ENCODE measurements around the gene CCDC71. TPM values are rescaled to one million over a fixed set of nuclear protein-coding genes. Genes with fewer than 3 reads are reported as not detected.

Gene CCDC71
- total RNA-seq, 4 donors from 2014 or later, result 30.4 to 38.3 (median 36.3) TPM

DNA sequence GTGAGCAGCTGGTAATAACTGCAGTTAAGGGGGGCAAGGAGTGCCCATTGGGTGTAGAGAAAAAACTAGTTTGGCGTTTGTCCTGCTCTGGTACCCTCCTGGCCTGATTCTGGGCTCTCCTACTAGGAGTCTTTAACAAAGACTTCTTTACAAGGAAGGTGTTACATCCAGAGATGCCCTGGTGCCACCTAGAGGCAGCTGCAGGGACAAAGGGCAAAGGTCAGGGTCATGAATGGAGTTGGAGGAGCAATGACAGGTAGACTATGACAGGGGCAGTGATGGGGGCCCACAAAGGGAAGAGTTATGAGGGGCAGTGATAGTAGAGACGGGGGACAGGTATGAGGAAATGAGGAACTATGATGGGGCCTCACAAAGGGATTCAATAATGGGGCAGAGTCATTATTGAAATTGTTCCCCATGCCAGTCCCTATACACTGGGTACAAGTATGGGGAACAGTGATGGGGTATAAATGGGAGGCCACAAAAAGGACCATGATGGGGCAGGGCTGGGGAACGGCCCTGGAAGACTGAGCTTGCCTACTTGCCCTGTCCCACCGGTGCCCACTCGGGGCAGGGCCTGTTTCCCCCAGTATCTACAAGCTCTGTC is 7.9 kb downstream of the CCDC71 start:
- DNase-seq (ENCODE audit: low spot score in 2 of 2), result peak in 1 of 2 donors; percentile 36
- no peaks in the 10 kb centered on the region for H3K9me3 ChIP-seq
- WGBS, 2 donors, result 61 to 70% methylated on average over 5 of the region's 5 CpGs
- peaks cover 0 to 30% (median 0%) of the 10 kb centered on the region in 3 donors for H3K36me3 ChIP-seq
- no peaks in the 10 kb centered on the region for H3K27me3 ChIP-seq
- peaks cover 0 to 12% (median 0%) of the 10 kb centered on the region in 4 donors for H3K4me1 ChIP-seq
- no peak for TF ChIP-seq POLR2A (IDR thresholded peaks at IDR 0.05)
- TF ChIP-seq, protein P1, sequence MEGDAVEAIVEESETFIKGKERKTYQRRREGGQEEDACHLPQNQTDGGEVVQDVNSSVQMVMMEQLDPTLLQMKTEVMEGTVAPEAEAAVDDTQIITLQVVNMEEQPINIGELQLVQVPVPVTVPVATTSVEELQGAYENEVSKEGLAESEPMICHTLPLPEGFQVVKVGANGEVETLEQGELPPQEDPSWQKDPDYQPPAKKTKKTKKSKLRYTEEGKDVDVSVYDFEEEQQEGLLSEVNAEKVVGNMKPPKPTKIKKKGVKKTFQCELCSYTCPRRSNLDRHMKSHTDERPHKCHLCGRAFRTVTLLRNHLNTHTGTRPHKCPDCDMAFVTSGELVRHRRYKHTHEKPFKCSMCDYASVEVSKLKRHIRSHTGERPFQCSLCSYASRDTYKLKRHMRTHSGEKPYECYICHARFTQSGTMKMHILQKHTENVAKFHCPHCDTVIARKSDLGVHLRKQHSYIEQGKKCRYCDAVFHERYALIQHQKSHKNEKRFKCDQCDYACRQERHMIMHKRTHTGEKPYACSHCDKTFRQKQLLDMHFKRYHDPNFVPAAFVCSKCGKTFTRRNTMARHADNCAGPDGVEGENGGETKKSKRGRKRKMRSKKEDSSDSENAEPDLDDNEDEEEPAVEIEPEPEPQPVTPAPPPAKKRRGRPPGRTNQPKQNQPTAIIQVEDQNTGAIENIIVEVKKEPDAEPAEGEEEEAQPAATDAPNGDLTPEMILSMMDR (IDR thresholded peaks at IDR 0.05), result peak in 3 of 5 experiments; percentile 24 to 44 (median 36)
- H3K27ac ChIP-seq, result no peak overlapping the region
- no peak overlapping the region for H3K4me3 ChIP-seq

DNA sequence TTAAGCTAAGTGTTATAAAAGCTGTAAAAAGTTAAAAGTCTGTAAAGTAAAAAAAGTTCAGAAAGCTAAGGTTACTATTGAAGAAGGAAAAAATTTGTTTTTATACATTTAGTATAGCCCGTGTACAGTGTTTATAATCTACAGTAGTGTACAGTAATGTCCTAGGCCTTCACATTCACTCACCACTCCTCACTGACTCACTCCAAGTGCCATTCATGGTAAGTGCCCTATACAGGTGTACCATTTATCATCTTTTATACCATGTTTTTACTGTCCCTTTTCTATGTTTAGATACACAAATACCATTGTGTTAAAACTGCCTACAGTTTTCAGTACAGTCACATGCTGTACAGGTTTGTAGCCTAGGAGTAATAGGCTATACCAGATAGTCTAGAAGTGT is 8.8 kb downstream of the CCDC71 start:
- peaks cover 0 to 5% (median 0%) of the 10 kb centered on the region in 4 donors for H3K4me1 ChIP-seq
- peaks cover 0 to 21% (median 0%) of the 10 kb centered on the region in 3 donors for H3K36me3 ChIP-seq
- no peak for DNase-seq (ENCODE audit: low spot score in 2 of 2)
- TF ChIP-seq, protein P1 (IDR thresholded peaks at IDR 0.05), result no peak
- no peak for TF ChIP-seq EP300 (IDR thresholded peaks at IDR 0.05)
- TF ChIP-seq POLR2A (IDR thresholded peaks at IDR 0.05), result no peak
- no peak overlapping the region for H3K4me3 ChIP-seq
- H3K9me3 ChIP-seq, result no peaks in the 10 kb centered on the region
- H3K27me3 ChIP-seq, result no peaks in the 10 kb centered on the region
- 65 to 74% methylated on average over 1 of the region's 1 CpG for whole genome bisulfite sequencing, 2 donors
- H3K27ac ChIP-seq, result no peak overlapping the region

DNA sequence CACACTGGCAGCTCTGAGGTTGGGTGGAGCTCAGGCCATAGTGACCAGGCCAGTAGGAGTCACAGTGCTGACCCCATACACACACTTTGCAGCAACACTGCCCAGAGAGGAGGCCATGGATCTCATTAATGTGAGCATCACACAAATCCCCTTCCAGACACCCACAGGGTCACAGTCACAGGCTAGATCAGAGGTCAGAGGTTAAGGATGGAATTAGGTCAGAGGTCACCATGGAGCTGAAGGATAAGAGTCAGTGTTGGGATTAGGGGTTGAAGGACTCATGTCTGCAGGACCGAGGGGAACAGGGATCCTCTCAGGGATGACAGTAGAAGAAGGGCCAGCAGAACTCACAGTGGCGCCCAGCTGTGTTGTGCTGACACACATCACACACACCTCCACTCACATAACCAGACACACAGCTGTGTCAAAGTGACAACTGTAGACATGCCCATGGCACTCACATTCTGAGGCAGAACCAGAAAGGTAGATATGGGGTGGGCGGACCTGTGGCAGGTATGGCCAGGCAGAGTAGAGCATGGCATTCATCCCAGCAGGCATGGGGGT is 12.7 kb downstream of the CCDC71 start:
- no peak for TF ChIP-seq EP300 (IDR thresholded peaks at IDR 0.05)
- TF ChIP-seq, protein P1 (IDR thresholded peaks at IDR 0.05), result no peak
- no peak for TF ChIP-seq POLR2A (IDR thresholded peaks at IDR 0.05)
- Histone ChIP-seq H3K27me3 (no peaks in the 10 kb centered on the region), H3K4me1 (no peaks in the 10 kb centered on the region), H3K9me3 (no peaks in the 10 kb centered on the region), H3K4me3 (no peak overlapping the region), H3K36me3 (no peaks in the 10 kb centered on the region), H3K27ac (no peak overlapping the region)
- WGBS, 2 donors, result 71 to 80% methylated on average over 3 of the region's 3 CpGs
- DNase-seq (ENCODE audit: low spot score in 2 of 2), result no peak

DNA sequence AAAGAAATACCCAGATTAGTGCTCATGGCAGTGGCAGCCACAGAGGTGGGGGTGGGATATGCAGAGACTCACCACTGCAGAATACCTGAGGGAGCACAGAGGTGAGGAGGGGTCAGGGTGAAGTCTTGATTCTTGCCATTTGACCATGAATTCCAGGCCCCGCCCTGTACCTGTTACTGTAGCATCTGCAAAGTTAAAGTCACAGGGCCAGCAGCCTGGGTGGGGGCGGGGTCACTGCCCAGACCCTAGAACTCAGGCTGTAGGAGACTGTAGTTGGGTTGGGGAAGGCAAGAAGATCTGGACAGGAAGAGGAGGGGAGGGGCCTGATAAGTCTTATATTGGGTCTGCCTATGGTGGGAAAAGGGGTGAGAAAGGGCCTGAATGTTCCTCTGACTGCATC is 14.5 kb downstream of the CCDC71 start:
- Histone ChIP-seq H3K27me3 (no peaks in the 10 kb centered on the region), H3K4me1 (no peaks in the 10 kb centered on the region), H3K36me3 (no peaks in the 10 kb centered on the region), H3K4me3 (no peak overlapping the region), H3K27ac (no peak overlapping the region), H3K9me3 (no peaks in the 10 kb centered on the region)
- no peak for DNase-seq (ENCODE audit: low spot score in 2 of 2)
- 93 to 100% methylated on average over 2 of the region's 2 CpGs for WGBS, 2 donors
- TF ChIP-seq, protein P1 (IDR thresholded peaks at IDR 0.05), result no peak
- TF ChIP-seq EP300 (IDR thresholded peaks at IDR 0.05) (no peak), POLR2A (IDR thresholded peaks at IDR 0.05) (no peak)

DNA sequence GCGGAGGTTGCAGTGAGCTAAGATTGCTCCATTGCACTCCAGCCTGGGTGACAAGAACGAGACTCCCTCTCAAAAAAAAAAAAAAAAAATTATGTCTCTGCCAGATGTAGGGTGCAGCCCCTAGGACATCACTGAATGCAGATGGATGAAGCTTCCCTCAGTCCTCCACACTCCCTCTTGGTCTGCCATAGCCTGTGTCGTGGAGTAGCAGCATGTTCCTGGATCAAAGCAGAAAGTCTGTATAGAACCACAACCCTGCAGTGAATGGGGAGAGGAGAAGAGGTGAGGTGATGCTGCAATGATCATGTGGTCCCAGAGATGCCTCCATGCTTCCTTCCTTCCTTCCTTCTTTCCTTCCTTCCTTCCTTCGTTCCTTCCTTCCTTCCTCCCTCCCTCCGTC is 18.0 kb downstream of the CCDC71 start:
- WGBS, 2 donors, result 80 to 82% methylated on average over 5 of the region's 5 CpGs
- no peaks in the 10 kb centered on the region for H3K36me3 ChIP-seq
- no peaks in the 10 kb centered on the region for H3K9me3 ChIP-seq
- DNase-seq (ENCODE audit: low spot score in 2 of 2), result no peak
- TF ChIP-seq, protein P1 (IDR thresholded peaks at IDR 0.05), result no peak
- no peak for TF ChIP-seq POLR2A (IDR thresholded peaks at IDR 0.05)
- no peak for TF ChIP-seq EP300 (IDR thresholded peaks at IDR 0.05)
- H3K27me3 ChIP-seq, result no peaks in the 10 kb centered on the region
- H3K27ac ChIP-seq, result no peak overlapping the region
- H3K4me1 ChIP-seq, result no peaks in the 10 kb centered on the region
- no peak overlapping the region for H3K4me3 ChIP-seq

Data from tibial nerve (tissue), 4 donors.